SU-DHL-6 (cell line): Measurements from ENCODE around the gene ARL5A.

Source experiments
- CTCF ChIP-seq: fragments of 200-600 bp; sonication (generic); IDR thresholded peaks from one replicate; pipeline ENCODE4 v1.5.1; 2017; ENCODE audit warnings: antibody characterized with exemption, mild to moderate bottlenecking, low read length, moderate library complexity; ENCODE audit not compliant: insufficient read depth, poor library complexity, severe bottlenecking
- EZH2phosphoT487 ChIP-seq: fragments of 200-600 bp; sonication (generic), shearing (Covaris generic); conservative IDR thresholded peaks from 2 replicates; pipeline ENCODE4 v1.6.1; 2018; ENCODE audit warnings: mild to moderate bottlenecking, antibody characterized with exemption, low read length, moderate library complexity, mixed read lengths

GRCh38 chr2:151795646-151796240 lies 32.5 kb downstream of the ARL5A start:
- no peak for TF ChIP-seq CTCF
- no peak for TF ChIP-seq EZH2phosphoT487
